Nephron progenitor cell (in vitro differentiated cells): Measurements from ENCODE around the gene MROH8.

Experiments used
- DNase-seq: peaks from one replicate; pipeline ENCODE4 v3.0.0; 2021
- H3K27ac Mint-ChIP-seq: 2 replicates; pipeline ENCODE4 v1.8.0; 2021; ENCODE audit warnings: mild to moderate bottlenecking, moderate library complexity, mixed read lengths
- H3K27me3 Mint-ChIP-seq: 2 replicates; pipeline ENCODE4 v1.8.0; 2021; ENCODE audit warnings: mild to moderate bottlenecking, low read depth, mixed read lengths; ENCODE audit not compliant: poor library complexity
- H3K36me3 Mint-ChIP-seq: 2 replicates; pipeline ENCODE4 v1.8.0; 2021; ENCODE audit warnings: low read depth, mixed read lengths
- H3K4me1 Mint-ChIP-seq: 2 replicates; pipeline ENCODE4 v1.8.0; 2021; ENCODE audit warnings: mixed read lengths
- H3K4me3 Mint-ChIP-seq: 2 replicates; pipeline ENCODE4 v1.8.0; 2021; ENCODE audit warnings: mild to moderate bottlenecking, moderate library complexity, mixed read lengths
- H3K9me3 Mint-ChIP-seq: 2 replicates; pipeline ENCODE4 v1.8.0; 2021; ENCODE audit warnings: mild to moderate bottlenecking, moderate library complexity, mixed read lengths
- CTCF ChIP-seq: fragments of 200-600 bp; sonication (generic); IDR thresholded peaks from 2 replicates; pipeline ENCODE4 v1.5.0; 2021; ENCODE audit warnings: antibody characterized with exemption

Gene MROH8

GRCh38 chr20:37147250-37147649 is 32.1 kb downstream of the MROH8 start:
- no peaks in the 10 kb centered on the region for H3K4me1 Mint-ChIP-seq
- H3K27ac Mint-ChIP-seq, result no peak overlapping the region
- H3K27me3 Mint-ChIP-seq, result peaks cover 4% of the 10 kb centered on the region
- no peak overlapping the region for H3K4me3 Mint-ChIP-seq
- H3K36me3 Mint-ChIP-seq, result peaks cover 63% of the 10 kb centered on the region
- TF ChIP-seq CTCF, result no peak
- DNase-seq, result no peak
- peaks cover 23% of the 10 kb centered on the region for H3K9me3 Mint-ChIP-seq

DNA sequence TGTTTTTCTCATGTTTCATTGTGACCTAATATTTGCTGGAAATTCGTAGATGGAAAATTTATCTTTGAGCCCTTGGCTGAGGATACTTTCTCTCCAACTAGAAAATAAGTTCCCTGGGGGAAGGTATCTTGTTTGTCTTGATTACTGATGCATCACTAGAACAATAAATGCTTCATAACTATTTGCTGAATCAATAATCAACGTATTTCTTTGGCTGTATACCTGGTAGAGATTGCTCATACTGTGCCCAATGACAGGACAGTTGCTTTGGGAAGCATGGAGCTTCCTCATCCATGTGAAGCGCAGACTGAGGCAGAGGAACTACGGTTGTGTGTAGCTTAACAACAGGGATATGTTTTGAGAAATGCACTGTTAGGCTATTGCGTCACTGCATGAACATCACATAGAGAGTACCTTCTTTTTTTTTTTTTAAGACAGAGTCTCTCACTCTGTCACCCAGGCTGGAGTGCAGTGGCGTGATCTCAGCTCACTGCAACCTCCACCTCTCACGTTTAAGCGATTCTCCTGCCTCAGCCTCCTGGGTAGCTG is 34.4 kb downstream of the MROH8 start:
- no peak for DNase-seq
- no peak overlapping the region for H3K4me3 Mint-ChIP-seq
- TF ChIP-seq CTCF, result no peak

DNA sequence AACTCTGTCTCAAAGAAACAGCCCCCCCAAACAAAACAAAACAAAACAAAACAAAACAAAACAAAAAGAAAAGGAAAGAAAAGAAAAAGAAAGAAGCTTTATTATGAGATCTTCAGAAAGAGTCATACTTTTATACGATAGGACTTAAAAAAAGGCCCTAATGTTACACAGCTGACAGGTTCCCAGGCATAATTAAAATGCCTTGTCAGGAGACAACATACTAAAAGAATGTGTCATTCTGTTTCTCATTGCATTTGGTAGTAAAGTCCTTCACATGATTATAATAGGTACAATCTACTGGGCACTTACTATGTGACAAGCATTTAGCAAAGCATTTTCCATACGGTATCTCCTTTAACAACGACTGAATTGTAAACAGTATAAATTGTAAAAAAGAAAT is 36.6 kb downstream of the MROH8 start:
- Mint-ChIP-seq H3K27me3 (no peaks in the 10 kb centered on the region), H3K4me1 (no peaks in the 10 kb centered on the region), H3K36me3 (peaks cover 35% of the 10 kb centered on the region), H3K27ac (no peak overlapping the region), H3K4me3 (no peak overlapping the region), H3K9me3 (no peaks in the 10 kb centered on the region)
- TF ChIP-seq CTCF, result no peak
- DNase-seq, result no peak

More for the DNA sequence above, 34.4 kb downstream of the MROH8 start:
- peaks cover 48% of the 10 kb centered on the region for H3K36me3 Mint-ChIP-seq
- H3K4me1 Mint-ChIP-seq, result no peaks in the 10 kb centered on the region
- H3K27me3 Mint-ChIP-seq, result no peaks in the 10 kb centered on the region
- H3K9me3 Mint-ChIP-seq, result peaks cover 7% of the 10 kb centered on the region
- H3K27ac Mint-ChIP-seq, result no peak overlapping the region

- no peaks in the 10 kb centered on the region for H3K9me3 Mint-ChIP-seq
- no peak overlapping the region for H3K4me3 Mint-ChIP-seq
- no peak overlapping the region for H3K27ac Mint-ChIP-seq
- H3K36me3 Mint-ChIP-seq, result peaks cover 8% of the 10 kb centered on the region
- DNase-seq, result no peak
- no peak for TF ChIP-seq CTCF
- H3K4me1 Mint-ChIP-seq, result no peaks in the 10 kb centered on the region
- H3K27me3 Mint-ChIP-seq, result peaks cover 2% of the 10 kb centered on the region
Measured at GRCh38 chr20:37137547-37137946, 41.8 kb downstream of the MROH8 start.

GRCh38 chr20:37133952-37134351 is 45.4 kb downstream of the MROH8 start:
- no peak overlapping the region for H3K4me3 Mint-ChIP-seq

More at GRCh38 chr20:37133952-37134351, 45.4 kb downstream of the MROH8 start:
- Mint-ChIP-seq H3K27ac (no peak overlapping the region), H3K36me3 (no peaks in the 10 kb centered on the region), H3K4me1 (no peaks in the 10 kb centered on the region), H3K27me3 (peaks cover 2% of the 10 kb centered on the region), H3K9me3 (no peaks in the 10 kb centered on the region)
- DNase-seq, result no peak
- no peak for TF ChIP-seq CTCF
